ENCODE measurements around the gene NHEJ1. TPM values are rescaled to one million over a fixed set of nuclear protein-coding genes. Genes with fewer than 3 reads are reported as not detected.

Gene NHEJ1
- total and polyA plus RNA-seq, 8 donors: 4.5 to 25.5 (median 11.8) TPM

DNA sequence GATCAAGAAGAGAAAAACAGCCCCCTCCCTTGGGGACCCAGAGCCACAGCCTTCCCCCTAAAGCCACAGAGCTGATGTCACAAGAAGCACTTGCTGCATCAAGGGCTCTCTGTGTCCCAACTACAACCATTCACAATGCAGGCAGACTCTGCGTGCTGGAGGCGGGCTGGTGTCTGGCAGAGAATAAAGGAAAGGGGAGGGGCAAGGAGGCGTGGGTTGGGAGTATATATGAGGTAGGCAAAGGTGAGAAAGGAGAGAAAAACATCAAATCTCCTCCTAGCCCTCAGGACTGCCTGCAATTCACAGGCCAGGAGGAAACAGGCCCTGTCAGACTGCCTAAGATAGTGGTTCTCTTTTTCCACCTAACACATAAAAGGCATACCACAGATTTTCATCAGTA is 51.1 kb downstream of the NHEJ1 start:
- Histone ChIP-seq H3K4me1 (peaks cover 25 to 64% (median 49%) of the 10 kb centered on the region in 4 donors), H3K27ac (peak overlapping the region in 4 of 5 donors; percentile 3 to 62 (median 28)), H3K27me3 (no peaks in the 10 kb centered on the region), H3K36me3 (no peaks in the 10 kb centered on the region), H3K9me3 (no peaks in the 10 kb centered on the region), H3K4me3 (no peak overlapping the region)
- peak; percentile 66 to 87 for DNase-seq
- WGBS, 5 donors: 24 to 51% (median 42%) methylated on average over 3 of the region's 3 CpGs
- TF ChIP-seq, protein P1, sequence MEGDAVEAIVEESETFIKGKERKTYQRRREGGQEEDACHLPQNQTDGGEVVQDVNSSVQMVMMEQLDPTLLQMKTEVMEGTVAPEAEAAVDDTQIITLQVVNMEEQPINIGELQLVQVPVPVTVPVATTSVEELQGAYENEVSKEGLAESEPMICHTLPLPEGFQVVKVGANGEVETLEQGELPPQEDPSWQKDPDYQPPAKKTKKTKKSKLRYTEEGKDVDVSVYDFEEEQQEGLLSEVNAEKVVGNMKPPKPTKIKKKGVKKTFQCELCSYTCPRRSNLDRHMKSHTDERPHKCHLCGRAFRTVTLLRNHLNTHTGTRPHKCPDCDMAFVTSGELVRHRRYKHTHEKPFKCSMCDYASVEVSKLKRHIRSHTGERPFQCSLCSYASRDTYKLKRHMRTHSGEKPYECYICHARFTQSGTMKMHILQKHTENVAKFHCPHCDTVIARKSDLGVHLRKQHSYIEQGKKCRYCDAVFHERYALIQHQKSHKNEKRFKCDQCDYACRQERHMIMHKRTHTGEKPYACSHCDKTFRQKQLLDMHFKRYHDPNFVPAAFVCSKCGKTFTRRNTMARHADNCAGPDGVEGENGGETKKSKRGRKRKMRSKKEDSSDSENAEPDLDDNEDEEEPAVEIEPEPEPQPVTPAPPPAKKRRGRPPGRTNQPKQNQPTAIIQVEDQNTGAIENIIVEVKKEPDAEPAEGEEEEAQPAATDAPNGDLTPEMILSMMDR (IDR thresholded peaks at IDR 0.05): no peak
- peak in 1 of 3 donors; percentile 37 for TF ChIP-seq POLR2AphosphoS5 (IDR thresholded peaks at IDR 0.05)
- intact Hi-C loops (cut with DNase I; ENCODE audit: low total_unique reads): no loop called here

DNA sequence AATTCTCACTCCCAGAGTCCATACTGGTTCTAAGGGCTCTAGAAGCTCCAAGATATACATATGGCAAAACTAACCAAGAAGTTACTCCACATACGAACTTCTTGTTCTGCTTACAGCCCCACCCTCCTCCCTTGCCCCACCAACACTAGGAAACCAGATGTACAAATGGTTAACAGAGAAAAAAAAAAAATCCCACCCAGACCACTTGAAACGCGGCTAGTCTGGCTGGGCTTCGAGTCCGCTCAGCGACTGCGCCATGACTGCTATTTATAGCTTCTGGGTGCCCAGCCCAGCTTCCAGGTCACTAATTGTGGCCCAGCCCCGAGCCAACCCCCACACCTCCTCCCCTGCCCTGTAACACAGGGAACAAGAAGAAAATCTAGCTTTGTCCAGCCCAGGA is 52.9 kb downstream of the NHEJ1 start:
- TF ChIP-seq POLR2AphosphoS5 (IDR thresholded peaks at IDR 0.05): no peak
- no peak for TF ChIP-seq POLR2A (IDR thresholded peaks at IDR 0.05)
- TF ChIP-seq, protein P1 (IDR thresholded peaks at IDR 0.05): no peak

DNA sequence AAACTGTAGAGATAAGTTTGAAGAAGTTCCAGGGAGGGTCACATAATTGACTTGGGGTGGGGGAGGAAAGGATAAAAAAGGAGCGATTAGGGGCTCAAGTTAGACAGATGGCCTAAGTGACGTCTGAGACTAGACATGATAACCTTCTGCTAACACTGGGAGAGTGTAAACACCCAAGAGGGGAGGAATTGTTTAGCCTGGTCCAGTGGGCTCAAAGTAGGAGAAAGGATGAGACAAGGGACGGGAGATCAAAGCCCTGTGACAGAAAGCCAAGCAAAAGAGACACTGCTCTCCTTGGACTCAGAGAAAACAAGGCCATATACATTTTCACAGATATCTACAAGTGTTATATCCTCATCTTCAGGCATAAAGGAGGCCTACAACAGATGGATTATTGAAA is 54.4 kb downstream of the NHEJ1 start:
- TF ChIP-seq POLR2AphosphoS5 (IDR thresholded peaks at IDR 0.05): no peak
- TF ChIP-seq EP300 (IDR thresholded peaks at IDR 0.05): no peak
- TF ChIP-seq, protein P1 (IDR thresholded peaks at IDR 0.05): no peak
- no peak for TF ChIP-seq POLR2A (IDR thresholded peaks at IDR 0.05)
- H3K36me3 ChIP-seq: no peaks in the 10 kb centered on the region
- no peak for DNase-seq
- intact Hi-C loops (cut with DNase I; ENCODE audit: low total_unique reads): no loop called here
- H3K27ac ChIP-seq: no peak overlapping the region
- no peaks in the 10 kb centered on the region for H3K27me3 ChIP-seq
- H3K4me3 ChIP-seq: no peak overlapping the region
- no peaks in the 10 kb centered on the region for H3K9me3 ChIP-seq
- H3K4me1 ChIP-seq: peaks cover 15 to 46% (median 31%) of the 10 kb centered on the region in 4 donors
- WGBS, 5 donors: 72 to 89% (median 82%) methylated on average over 3 of the region's 3 CpGs

More for the DNA sequence above, 52.9 kb downstream of the NHEJ1 start:
- peak; percentile 45 to 66 for DNase-seq
- Histone ChIP-seq H3K27ac (peak overlapping the region in 3 of 5 donors; percentile 2 to 30 (median 15)), H3K4me3 (no peak overlapping the region), H3K9me3 (no peaks in the 10 kb centered on the region), H3K36me3 (no peaks in the 10 kb centered on the region), H3K4me1 (peaks cover 25 to 60% (median 41%) of the 10 kb centered on the region in 4 donors), H3K27me3 (no peaks in the 10 kb centered on the region)
- intact Hi-C loops (cut with DNase I; ENCODE audit: low total_unique reads): no loop called here
- WGBS, 5 donors: 12 to 32% (median 24%) methylated on average over 8 of the region's 8 CpGs

DNA sequence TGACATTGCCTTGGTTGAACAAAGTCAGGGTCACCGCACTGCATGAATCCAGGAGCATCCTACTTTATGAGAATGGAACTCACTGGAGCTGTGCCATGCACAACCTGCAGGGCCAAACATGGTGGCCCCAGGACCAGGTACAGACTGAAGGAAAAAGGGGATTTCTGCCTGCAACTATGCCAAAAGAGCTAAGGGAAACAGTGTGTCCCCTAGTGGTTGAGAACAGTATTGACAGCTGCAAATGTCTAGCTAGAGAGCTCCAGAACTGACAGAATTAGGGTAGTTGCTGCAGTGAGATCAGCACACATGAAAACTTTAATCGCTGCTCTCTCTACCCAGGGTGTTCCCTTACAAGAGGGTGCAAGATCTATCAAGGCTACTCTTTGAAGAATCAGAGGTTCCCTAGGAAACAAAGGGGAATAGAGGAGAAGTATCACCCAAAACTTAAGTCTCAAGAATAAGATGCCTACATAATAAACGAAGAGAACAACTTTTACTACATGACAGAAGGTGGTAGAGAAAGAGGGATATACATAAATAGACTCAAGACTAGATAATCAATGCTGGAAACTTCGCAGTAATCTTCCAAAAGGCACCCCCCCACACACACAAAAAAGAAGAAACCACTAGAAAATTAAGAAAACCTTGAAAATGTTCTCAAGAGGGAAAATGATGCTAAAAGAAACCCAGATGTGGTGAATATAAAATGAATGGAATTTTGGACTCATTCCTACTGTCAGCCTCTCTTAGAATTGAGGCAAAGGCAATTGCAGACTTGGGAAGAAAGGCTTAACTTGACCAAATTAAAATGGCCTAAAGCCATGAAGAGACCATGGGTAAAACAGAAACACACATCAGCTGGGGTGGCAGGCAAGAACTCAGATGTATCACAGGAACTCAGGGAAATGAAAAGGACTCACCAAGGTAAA is 56.2 kb downstream of the NHEJ1 start:
- Histone ChIP-seq H3K4me3 (no peak overlapping the region), H3K4me1 (peaks cover 8 to 27% (median 15%) of the 10 kb centered on the region in 4 donors), H3K36me3 (no peaks in the 10 kb centered on the region), H3K27me3 (no peaks in the 10 kb centered on the region), H3K9me3 (no peaks in the 10 kb centered on the region), H3K27ac (no peak overlapping the region)
- WGBS, 5 donors: 74 to 76% (median 76%) methylated on average over 4 of the region's 4 CpGs
- intact Hi-C loops (cut with DNase I; ENCODE audit: low total_unique reads): no loop called here
- DNase-seq: no peak
- TF ChIP-seq POLR2AphosphoS5 (IDR thresholded peaks at IDR 0.05): no peak
- TF ChIP-seq, protein P1 (IDR thresholded peaks at IDR 0.05): peak in 5 of 7 experiments; percentile 57 to 77 (median 67)
